Fibroblast of skin of back (primary cell): ENCODE measurements around the gene SNAI3.

Experiments
- DNase-seq: peaks from one replicate; pipeline ENCODE4 v3.0.0-alpha.2; 2013

SNAI3 gene

DNA sequence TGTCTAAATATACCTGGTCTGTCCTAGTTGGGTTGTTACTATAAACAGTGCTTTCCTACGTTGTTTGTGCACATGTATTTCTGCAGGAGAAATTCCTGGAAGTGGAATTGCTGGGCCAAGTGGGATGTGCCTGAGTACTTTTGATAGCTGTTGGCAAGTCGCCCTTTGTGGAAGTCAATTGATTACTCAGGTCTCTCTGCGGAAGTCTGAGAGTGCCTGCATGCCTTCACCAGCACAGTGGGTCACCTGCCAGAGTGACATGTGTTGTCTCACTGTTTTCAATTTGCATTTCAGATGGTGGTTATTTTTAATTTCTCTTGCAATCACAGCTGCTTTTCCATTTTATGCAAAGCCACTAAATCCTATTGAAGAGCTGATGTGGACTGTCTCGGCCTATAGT, 21.2 kb downstream of the SNAI3 start:
- no peak for DNase-seq

DNA sequence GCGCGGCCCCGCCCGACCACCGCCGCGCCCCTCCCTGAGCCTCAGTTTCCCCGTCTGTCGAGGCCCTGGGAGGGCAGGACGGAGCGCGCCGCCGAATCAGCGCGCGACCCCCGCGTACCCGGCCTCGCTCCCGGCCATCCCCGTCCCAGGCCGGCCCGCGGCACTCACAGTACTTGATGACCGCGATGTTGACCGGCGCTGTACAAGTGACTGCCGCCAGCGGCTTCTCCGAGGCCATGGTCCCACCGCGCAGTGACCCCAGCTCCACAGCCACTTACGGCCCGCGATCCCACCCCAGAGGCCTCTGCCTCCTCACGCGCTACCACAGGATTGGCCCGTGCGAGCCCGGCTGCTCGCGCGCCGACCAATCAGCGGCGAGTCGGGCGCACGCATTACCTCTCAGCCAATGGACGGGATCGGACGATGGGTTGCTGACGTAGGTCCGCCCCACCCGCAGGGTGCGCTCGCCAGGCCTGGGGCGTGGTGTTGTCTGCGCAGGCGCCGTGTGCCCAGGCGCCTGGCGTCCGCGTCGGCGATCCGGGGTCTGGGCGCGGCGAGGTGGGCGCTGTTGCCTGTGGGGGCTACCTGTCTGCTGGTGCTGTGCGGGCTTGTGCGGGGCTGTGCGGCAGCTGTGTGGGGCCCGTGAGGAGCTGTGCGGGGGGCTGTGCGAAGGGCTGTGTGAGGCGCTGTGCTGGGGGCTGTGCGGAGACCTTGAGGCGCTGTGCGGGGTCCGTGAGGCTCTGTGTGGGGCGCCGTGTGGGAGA, 23.3 kb downstream of the SNAI3 start, which contains the start of gene MVD:
Gene MVD (minus strand): TSS at position 249 of the 764 bp plus-strand sequence. CDS start 11 bp downstream, at position 238.
- peak; percentile 98 for DNase-seq

GRCh38 chr16:88662222-88662842, 24.0 kb downstream of the SNAI3 start:
- no peak for DNase-seq

- no peak for DNase-seq
Observed at GRCh38 chr16:88661468-88661867, 24.8 kb downstream of the SNAI3 start.

DNA sequence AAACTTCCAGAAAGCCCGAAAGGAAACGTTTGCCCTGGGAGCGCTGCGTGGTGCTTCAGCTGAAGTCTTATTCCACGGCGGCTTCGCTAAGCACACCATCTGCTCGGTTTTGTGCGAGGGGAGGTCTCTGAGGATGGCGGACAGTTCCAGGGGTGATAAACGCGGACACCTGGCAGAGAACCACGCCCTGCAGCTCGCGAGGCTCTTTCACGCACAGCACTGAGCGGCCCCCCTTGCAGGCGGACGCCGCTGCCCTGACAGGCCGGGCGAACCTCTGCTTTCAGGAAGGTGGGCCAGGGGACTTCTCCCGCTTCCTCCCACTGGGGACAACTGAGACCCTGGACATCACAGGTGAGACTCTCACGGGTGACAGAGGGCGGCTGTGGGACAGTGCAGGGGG, 27.1 kb downstream of the SNAI3 start:
- DNase-seq = no peak

DNA sequence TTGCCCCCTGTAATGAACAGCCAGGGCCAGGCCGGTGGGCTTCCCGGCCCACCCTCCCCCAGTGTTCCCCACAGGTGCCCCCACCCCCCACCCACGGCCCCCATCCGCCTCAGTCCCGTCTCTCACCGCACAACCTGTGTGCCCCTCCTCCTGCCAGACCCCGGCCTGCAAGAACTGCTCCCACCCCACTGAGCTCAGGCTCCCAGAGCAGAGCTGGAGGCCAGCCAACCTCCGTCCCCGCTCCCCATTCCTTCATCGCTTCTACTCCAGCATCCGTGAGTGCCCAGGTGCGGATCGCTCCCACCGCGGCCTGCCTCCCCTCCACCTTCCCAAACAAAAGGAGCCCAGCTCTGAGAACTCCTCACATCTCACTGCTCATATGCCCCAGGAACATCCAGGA, 27.6 kb downstream of the SNAI3 start:
- no peak for DNase-seq

- DNase-seq = no peak
Observed at GRCh38 chr16:88657371-88657770, 28.9 kb downstream of the SNAI3 start.

DNA sequence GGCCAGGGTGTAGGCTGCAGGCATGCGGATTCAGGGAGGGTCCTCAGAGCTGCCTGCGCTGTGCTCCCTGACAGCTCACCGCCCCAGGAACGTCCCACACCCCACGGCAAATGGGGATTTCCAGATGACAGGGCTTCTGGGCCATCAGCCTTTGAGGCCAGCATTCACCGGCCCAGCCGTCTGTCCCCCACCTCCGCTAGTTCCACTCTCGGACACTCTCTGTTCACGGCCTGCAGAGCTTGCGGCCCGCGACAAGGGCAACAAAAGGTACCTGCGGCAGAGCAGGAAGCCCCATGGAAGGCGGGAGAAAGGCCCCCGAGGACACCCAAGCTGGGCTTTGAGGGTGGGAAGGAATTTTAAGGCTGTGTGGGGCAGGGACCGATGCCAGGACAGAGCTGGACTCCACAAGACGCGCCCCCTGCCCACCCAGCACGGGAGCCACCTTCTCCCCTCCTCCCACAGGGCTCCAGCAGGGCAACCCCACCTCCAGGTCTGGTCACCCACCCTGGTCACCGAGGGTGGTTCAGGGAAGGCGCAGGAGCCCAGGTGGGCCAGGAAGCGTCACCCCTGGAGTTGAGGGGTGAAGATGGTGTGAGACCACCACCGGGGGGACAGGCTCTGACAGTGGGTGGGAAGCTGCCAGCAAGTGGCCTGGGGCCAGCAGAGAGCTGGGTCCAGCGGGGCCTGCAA, 29.9 kb downstream of the SNAI3 start:
- DNase-seq = no peak

- DNase-seq = no peak
Observed at GRCh38 chr16:88655733-88656281, 30.5 kb downstream of the SNAI3 start.

DNA sequence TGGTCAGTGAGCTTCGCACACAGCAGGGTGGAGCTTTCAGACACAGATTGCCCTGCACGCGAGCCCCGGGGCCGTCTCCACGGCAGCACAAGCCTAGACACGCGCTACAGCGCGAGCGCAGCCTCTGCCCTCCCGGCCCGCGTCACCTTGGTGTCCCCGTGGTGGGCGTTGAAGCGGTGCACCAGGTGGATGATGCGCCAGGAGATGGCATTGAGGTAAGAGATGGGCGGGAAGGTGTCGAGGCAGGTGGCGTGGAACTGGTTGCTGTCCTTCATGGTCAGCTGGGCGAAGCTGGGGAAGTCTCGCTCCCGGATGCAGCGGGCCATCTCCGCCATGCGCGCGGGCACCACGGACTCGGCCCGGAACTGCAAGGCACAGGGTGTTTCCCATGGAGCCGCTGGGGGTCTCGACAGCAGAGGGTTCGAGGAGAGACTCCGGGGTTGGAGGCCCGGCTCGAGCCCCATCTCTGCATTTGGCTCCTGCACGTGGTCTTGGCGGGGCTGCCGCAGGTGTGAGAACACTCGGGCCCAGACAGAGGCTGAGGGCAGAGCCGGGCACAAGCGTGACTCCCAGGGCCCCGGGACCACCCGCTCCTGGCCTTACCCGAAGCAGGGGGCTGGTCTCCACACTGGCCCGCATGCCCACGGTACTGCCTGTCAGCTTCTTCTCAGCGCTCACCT, 31.1 kb downstream of the SNAI3 start:
- DNase-seq = no peak

- no peak for DNase-seq
Observed at GRCh38 chr16:88654363-88655052, 31.8 kb downstream of the SNAI3 start.

DNA sequence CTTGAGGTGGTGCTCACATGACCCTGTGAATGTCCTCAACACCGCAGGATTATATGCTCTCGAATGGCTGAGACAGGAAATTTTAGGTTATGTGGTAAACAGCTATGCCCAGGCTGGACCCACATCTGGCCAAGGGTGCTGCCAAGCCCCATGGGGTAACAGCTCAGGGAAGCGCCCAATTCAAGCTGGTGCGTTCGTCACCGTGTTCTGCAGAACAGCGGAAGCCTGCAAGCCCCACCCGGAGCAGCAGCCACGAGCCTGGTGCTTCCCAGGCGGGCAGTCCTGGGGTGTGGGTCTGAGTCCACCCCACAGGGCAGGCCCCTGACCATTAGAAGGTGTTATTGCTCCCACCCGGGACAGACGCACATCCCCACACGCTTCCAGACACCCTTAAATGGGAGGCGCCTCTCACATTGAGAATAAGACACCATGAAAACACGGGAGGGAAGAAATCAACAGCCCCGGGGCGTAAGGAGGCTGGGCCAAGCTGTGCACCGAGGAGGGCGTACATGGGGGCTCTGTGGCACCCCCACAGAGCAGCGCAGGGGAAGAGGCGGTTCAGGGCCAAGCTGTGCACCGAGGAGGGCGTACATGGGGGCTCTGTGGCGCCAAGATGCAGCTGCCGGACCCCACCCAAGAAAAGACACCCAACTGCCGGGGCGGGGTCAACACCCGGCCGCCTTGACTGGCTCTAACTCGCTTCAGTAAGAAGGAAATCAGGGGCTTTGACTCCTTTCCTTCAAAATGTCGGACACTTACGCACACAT, 32.5 kb downstream of the SNAI3 start:
- no peak for DNase-seq

DNA sequence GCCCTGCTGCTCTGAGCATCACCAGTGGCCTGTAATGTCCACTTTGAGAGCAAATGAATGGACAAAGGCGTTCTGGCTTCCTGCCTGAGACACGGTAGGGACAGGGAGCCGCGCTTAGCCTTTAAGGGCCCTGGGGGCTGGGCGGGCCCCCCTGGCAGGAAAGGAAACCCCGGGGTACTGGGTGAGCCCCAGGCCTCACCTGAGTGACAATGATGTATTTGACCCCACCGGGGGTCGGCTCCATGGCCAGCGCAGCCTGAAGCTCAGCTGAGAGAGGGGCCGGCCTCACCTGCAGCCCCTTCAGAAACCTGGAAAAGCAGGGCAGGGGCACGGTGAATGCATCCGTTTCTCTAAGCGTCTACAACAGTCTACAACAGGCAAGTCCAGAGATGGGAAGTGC, 33.2 kb downstream of the SNAI3 start:
- no peak for DNase-seq

DNA sequence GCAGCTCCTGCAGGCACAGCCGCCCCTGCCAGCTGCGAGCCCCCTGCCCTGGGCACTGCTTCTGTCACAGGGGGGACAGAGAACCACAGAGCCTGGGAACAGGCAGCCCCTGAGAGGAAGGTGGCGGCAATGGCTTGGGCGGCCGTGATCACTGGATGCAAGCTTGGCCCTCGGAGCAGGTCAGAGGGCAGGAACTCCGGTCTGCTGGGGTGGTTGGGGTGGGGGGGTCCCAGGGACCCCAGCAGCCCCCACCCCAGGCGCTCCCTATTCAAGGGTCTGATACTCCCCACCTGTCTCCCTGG, 33.6 kb downstream of the SNAI3 start:
- DNase-seq = no peak

DNA sequence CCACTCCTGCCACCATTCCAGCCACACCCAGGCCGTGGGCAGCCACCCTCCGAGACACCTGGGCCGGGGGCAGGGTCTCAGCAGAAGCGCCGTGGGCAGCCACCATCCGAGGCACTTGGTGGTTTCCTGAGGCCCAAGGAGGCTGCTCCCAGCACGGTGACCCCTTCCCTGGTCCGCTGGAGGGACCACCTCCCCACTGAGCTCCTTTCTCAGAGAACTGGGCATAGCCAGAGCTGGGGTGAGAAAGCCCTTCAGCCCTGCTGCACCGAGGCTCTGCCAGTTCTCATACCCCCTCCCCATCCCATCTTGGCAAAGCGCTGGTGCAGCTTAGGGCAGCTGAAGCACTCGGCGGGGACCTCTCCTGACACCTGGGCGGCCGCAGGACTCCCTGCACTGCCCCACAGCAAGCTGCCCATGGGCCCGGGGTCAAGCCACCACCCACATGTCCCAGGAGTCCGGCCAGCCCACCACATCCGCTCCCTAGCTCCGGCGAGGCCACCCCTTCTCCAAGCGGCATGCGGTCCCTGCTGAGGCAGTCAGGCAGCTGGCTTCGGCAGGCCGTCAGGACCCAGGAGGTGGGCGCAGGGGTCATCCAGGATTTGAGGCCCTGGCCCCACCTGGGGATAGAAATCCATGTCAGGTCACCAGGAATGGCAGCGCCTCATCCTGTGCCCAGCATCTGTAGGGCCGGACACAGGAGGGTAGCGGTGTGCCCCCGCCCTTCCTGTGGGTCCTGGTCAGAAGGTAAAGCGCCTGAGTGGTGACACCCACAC, 34.1 kb downstream of the SNAI3 start:
- no peak for DNase-seq

GRCh38 chr16:88651276-88651988, 34.9 kb downstream of the SNAI3 start:
- DNase-seq = peak; percentile 33

GRCh38 chr16:88650749-88651275, 35.5 kb downstream of the SNAI3 start, which contains the start of gene CYBA:
Gene CYBA, minus strand, starts transcription at chr16:88651053. Its CDS starts 40 bp downstream, at chr16:88651013.
- peak; percentile 60 for DNase-seq

DNA sequence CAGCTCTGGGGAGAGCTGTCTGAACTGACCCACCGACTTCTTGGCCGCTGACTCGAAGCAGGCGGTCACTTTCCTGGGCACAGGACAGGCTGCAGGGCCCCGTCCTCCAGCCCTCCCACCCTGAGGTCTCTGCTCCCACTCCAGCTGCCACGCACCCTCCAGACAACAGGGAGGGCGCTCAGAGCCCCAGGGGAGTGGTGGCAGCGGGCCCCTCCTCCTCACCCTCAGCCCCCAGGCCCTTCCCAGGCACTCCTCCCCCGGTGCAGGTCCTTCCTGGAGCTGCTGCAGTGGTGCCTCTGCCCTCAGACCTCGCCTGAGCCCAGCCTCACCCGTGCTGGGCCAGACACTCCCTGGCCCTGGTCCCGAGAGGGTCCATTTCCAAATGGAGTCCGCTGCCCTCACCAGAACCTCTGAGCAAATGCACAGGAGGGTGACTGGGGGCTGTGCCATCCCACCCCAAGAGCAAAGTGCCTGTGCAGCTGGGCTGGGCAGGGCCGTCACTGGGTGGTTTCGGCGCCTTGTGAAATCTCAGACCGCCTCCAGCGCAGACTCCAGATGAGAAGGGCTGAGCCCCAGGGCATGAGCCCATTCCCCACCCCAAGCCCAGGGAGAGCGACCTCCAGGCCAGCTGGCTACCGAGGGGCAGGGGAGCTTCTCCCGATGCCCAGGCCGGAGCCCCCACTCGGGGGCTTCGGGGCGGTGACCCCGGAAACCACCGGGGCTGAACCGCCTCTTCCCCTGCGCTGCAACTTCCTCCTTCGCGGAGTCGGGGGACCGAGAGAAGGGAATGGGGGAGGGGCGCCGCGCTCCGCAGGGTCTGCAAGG, 36.2 kb downstream of the SNAI3 start:
- no peak for DNase-seq
